H1 (cell line): ENCODE data around the gene TSPAN6. TPM values are rescaled to one million over a fixed set of nuclear protein-coding genes. Genes with fewer than 3 reads are reported as not detected.

Source experiments
- BACH1 ChIP-seq: IDR thresholded peaks from 2 replicates; pipeline ENCODE4 v1.6.1; 2012; ENCODE audit warnings: low read length, improper control_type of control experiment
- EP300 ChIP-seq, 2 experiments: IDR thresholded peaks; 1 replicate in 1 of 2; 2 replicates in 1 of 2; pipeline ENCODE4 v1.6.1; 2011 to 2012; ENCODE audit warnings: low read depth in 2 of 2, low read length in 2 of 2, mild to moderate bottlenecking in 2 of 2, borderline replicate concordance in 1 of 2, inconsistent platforms in 1 of 2, moderate library complexity in 1 of 2
- GABPA ChIP-seq: IDR thresholded peaks from 2 replicates; pipeline ENCODE4 v1.6.1; 2011; ENCODE audit warnings: mild to moderate bottlenecking, low read length, moderate library complexity, borderline replicate concordance; ENCODE audit not compliant: insufficient read depth
- SUZ12 ChIP-seq: fragments of 200-600 bp; sonication (generic); IDR thresholded peaks from 2 replicates; pipeline ENCODE4 v1.6.1; 2012; ENCODE audit warnings: mild to moderate bottlenecking, inconsistent platforms, low read length, moderate library complexity, mixed read lengths
- polyA plus RNA-seq, 7 experiments: library from polyadenylated mRNA; depleted of rRNA in 3 of 7; stranded (reverse) in 5 of 7; unstranded in 2 of 7; fragments of >200 nt in 5 of 7; fragments of 200-250 nt in 2 of 7; gene quantifications; 1 replicate in 5 of 7; 2 replicates in 1 of 7; 4 replicates in 1 of 7; pipeline versions ENCODE4 v1.2.1 to v1.2.3, GENCODE V29; 2011 to 2013; ENCODE audit warnings: missing spikeins in 2 of 7, mixed read lengths in 2 of 7
- total RNA-seq: library from RNA; stranded (reverse); fragmentation: NEBNext Ultra II Directional; extraction: Animal tissue kit (Norgen Biotek cat#: 25700); gene quantifications from 2 replicates; pipeline ENCODE4 v1.2.1, GENCODE V29; 2021
- TF ChIP-seq, protein P1 (sequence below): fragments of 300-600 bp; sonication (generic); IDR thresholded peaks from 2 replicates; pipeline ENCODE4 v1.7.1; 2012; ENCODE audit warnings: low read length, moderate library complexity, mild to moderate bottlenecking, inconsistent platforms; ENCODE audit not compliant: insufficient replicate concordance

The TSPAN6 gene
- total and polyA plus RNA-seq, 2 of the 8 experiments (the other 6 are each of a cell fraction or from before 2014, with no cell fraction given), result 58.1 to 67.7 TPM

DNA sequence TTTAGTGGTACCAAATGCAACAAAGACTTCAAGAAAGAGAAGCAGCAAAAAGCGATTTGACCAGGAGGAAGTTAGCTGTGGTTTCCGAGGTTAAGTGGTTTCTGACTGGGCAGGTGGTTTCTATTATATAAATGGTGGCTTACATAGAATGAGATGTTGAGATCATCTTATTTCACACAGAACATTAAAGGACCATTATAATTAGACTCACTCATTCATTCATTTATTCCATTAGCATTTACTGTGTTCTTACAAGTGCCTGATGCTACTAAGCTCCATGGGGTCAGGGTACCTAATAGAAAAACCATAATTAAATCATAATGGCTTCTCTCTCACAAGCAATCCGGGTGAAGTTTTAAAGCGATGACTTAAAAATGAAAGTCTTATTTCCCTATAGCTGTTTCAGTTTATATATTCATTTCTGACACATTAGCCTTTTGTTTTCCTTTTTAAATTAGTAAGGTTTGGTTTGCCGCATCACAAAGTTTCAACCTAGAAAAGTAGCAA, 10.6 kb downstream of the TSPAN6 start (continued):
- TF ChIP-seq, protein P1, sequence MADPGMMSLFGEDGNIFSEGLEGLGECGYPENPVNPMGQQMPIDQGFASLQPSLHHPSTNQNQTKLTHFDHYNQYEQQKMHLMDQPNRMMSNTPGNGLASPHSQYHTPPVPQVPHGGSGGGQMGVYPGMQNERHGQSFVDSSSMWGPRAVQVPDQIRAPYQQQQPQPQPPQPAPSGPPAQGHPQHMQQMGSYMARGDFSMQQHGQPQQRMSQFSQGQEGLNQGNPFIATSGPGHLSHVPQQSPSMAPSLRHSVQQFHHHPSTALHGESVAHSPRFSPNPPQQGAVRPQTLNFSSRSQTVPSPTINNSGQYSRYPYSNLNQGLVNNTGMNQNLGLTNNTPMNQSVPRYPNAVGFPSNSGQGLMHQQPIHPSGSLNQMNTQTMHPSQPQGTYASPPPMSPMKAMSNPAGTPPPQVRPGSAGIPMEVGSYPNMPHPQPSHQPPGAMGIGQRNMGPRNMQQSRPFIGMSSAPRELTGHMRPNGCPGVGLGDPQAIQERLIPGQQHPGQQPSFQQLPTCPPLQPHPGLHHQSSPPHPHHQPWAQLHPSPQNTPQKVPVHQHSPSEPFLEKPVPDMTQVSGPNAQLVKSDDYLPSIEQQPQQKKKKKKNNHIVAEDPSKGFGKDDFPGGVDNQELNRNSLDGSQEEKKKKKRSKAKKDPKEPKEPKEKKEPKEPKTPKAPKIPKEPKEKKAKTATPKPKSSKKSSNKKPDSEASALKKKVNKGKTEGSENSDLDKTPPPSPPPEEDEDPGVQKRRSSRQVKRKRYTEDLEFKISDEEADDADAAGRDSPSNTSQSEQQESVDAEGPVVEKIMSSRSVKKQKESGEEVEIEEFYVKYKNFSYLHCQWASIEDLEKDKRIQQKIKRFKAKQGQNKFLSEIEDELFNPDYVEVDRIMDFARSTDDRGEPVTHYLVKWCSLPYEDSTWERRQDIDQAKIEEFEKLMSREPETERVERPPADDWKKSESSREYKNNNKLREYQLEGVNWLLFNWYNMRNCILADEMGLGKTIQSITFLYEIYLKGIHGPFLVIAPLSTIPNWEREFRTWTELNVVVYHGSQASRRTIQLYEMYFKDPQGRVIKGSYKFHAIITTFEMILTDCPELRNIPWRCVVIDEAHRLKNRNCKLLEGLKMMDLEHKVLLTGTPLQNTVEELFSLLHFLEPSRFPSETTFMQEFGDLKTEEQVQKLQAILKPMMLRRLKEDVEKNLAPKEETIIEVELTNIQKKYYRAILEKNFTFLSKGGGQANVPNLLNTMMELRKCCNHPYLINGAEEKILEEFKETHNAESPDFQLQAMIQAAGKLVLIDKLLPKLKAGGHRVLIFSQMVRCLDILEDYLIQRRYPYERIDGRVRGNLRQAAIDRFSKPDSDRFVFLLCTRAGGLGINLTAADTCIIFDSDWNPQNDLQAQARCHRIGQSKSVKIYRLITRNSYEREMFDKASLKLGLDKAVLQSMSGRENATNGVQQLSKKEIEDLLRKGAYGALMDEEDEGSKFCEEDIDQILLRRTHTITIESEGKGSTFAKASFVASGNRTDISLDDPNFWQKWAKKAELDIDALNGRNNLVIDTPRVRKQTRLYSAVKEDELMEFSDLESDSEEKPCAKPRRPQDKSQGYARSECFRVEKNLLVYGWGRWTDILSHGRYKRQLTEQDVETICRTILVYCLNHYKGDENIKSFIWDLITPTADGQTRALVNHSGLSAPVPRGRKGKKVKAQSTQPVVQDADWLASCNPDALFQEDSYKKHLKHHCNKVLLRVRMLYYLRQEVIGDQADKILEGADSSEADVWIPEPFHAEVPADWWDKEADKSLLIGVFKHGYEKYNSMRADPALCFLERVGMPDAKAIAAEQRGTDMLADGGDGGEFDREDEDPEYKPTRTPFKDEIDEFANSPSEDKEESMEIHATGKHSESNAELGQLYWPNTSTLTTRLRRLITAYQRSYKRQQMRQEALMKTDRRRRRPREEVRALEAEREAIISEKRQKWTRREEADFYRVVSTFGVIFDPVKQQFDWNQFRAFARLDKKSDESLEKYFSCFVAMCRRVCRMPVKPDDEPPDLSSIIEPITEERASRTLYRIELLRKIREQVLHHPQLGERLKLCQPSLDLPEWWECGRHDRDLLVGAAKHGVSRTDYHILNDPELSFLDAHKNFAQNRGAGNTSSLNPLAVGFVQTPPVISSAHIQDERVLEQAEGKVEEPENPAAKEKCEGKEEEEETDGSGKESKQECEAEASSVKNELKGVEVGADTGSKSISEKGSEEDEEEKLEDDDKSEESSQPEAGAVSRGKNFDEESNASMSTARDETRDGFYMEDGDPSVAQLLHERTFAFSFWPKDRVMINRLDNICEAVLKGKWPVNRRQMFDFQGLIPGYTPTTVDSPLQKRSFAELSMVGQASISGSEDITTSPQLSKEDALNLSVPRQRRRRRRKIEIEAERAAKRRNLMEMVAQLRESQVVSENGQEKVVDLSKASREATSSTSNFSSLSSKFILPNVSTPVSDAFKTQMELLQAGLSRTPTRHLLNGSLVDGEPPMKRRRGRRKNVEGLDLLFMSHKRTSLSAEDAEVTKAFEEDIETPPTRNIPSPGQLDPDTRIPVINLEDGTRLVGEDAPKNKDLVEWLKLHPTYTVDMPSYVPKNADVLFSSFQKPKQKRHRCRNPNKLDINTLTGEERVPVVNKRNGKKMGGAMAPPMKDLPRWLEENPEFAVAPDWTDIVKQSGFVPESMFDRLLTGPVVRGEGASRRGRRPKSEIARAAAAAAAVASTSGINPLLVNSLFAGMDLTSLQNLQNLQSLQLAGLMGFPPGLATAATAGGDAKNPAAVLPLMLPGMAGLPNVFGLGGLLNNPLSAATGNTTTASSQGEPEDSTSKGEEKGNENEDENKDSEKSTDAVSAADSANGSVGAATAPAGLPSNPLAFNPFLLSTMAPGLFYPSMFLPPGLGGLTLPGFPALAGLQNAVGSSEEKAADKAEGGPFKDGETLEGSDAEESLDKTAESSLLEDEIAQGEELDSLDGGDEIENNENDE, result no peak
- TF ChIP-seq SUZ12 (no peak), GABPA (no peak), EP300 (IDR thresholded peaks at IDR 0.05; ENCODE audit: borderline replicate concordance in 1 of 2, low read depth in 2 of 2, low read length in 2 of 2) (no peak), BACH1 (no peak)
